ENCODE results near the gene C1QL4.
A peak's percentile ranks its signal among the peaks of the same experiment; 100 is the strongest.
"Not testable (repeated sequence)": the region's sequence is repeated elsewhere in the genome, so short reads cannot be mapped to it uniquely, and the experiment has no call there.

C1QL4 gene

GRCh38 chr12:49333778-49334177 lies 3.2 kb downstream of the C1QL4 start:
- not testable (repeated sequence) for DNase-seq (ENCODE audit: low read depth)

- no peak for DNase-seq (ENCODE audit: low read depth)
These were observed 4.1 kb downstream of the C1QL4 start for GRCh38 chr12:49332891-49333371.

GRCh38 chr12:49332441-49332861 lies 4.5 kb downstream of the C1QL4 start:
- no peak for DNase-seq (ENCODE audit: low read depth)

- DNase-seq (ENCODE audit: low read depth) = no peak
These were observed 5.4 kb downstream of the C1QL4 start for GRCh38 chr12:49331380-49332222.

- DNase-seq (ENCODE audit: low read depth) = no peak
These were observed 6.2 kb downstream of the C1QL4 start for GRCh38 chr12:49330631-49331379.

- no peak for DNase-seq (ENCODE audit: low read depth)
These were observed 6.9 kb downstream of the C1QL4 start for GRCh38 chr12:49330032-49330619.

- DNase-seq (ENCODE audit: low read depth) = no peak
These were observed 8.2 kb downstream of the C1QL4 start for GRCh38 chr12:49328816-49329215.

GRCh38 chr12:49327887-49328286 lies 9.1 kb downstream of the C1QL4 start:
- no peak for DNase-seq (ENCODE audit: low read depth)

GRCh38 chr12:49327368-49327767 lies 9.6 kb downstream of the C1QL4 start:
- no peak for DNase-seq (ENCODE audit: low read depth)

- no peak for DNase-seq (ENCODE audit: low read depth)
These were observed 11.4 kb downstream of the C1QL4 start for GRCh38 chr12:49325606-49326005.

- no peak for DNase-seq (ENCODE audit: low read depth)
These were observed 13.4 kb downstream of the C1QL4 start for GRCh38 chr12:49323524-49324097.

GRCh38 chr12:49322708-49323523 lies 14.1 kb downstream of the C1QL4 start, which contains the start of gene TROAP:
Gene TROAP (plus strand): TSS chr12:49323255. CDS start chr12:49323609, 354 bp downstream.
- DNase-seq (ENCODE audit: low read depth) = peak; percentile 95

GRCh38 chr12:49322367-49322707 lies 14.7 kb downstream of the C1QL4 start:
- no peak for DNase-seq (ENCODE audit: low read depth)

GRCh38 chr12:49320411-49321103 lies 16.4 kb downstream of the C1QL4 start:
- DNase-seq (ENCODE audit: low read depth) = not testable (repeated sequence)

- not testable (repeated sequence) for DNase-seq (ENCODE audit: low read depth)
These were observed 19.9 kb downstream of the C1QL4 start for GRCh38 chr12:49317118-49317517.

- DNase-seq (ENCODE audit: low read depth) = no peak
These were observed 22.2 kb downstream of the C1QL4 start for GRCh38 chr12:49314811-49315210.

GRCh38 chr12:49310451-49311000 lies 26.5 kb downstream of the C1QL4 start:
- DNase-seq (ENCODE audit: low read depth) = not testable (repeated sequence)

- DNase-seq (ENCODE audit: low read depth) = no peak
These were observed 27.6 kb downstream of the C1QL4 start for GRCh38 chr12:49309386-49309785.

GRCh38 chr12:49305762-49306510 lies 31.1 kb downstream of the C1QL4 start:
- no peak for DNase-seq (ENCODE audit: low read depth)

- DNase-seq (ENCODE audit: low read depth) = no peak
These were observed 32.8 kb downstream of the C1QL4 start for GRCh38 chr12:49304161-49304560.

Data from HS-27A (cell line).